Sigmoid colon (tissue), 7 donors: ENCODE results near the gene FBXO21. TPM values are rescaled to one million over a fixed set of nuclear protein-coding genes. Genes with fewer than 3 reads are reported as not detected.

ENCODE experiments used
- DNase-seq: peaks from one replicate; pipeline ENCODE4 v3.0.0-alpha.2; 2019
- H3K27ac ChIP-seq, 4 donors: fragments of 200-600 bp; sonication (generic); one replicate each; pipeline ENCODE4 v1.5.1; 2016 to 2019; ENCODE audit warnings: mild to moderate bottlenecking in 1 of 4
- H3K27me3 ChIP-seq, 3 donors: fragments of 200-600 bp; sonication (generic); one replicate each; pipeline ENCODE4 v1.5.1; 2019; ENCODE audit warnings: mild to moderate bottlenecking in 1 of 3
- H3K36me3 ChIP-seq, 4 donors: fragments of 200-600 bp; sonication (generic); one replicate each; pipeline ENCODE4 v1.5.1; 2016 to 2019
- H3K4me1 ChIP-seq, 4 donors: fragments of 200-600 bp; sonication (generic); one replicate each; pipeline ENCODE4 v1.5.1; 2017 to 2019
- H3K4me3 ChIP-seq, 4 donors: fragments of 200-600 bp; sonication (generic); one replicate each; pipeline ENCODE4 v1.5.1; 2017 to 2019; ENCODE audit warnings: mild to moderate bottlenecking in 2 of 4, moderate library complexity in 1 of 4
- H3K9me3 ChIP-seq, 4 donors: fragments of 200-600 bp in 3 of 4; sonication (generic) in 3 of 4; one replicate each; pipeline versions ENCODE4 v1.5.1 to v1.6.1; 2013 to 2019
- CTCF ChIP-seq, 4 experiments: fragments of 450-650 bp in 3 of 4; fragments of 200-600 bp in 1 of 4; IDR thresholded peaks; one replicate each; pipeline ENCODE4 v1.5.1; 2016 to 2019; ENCODE audit warnings: antibody characterized with exemption in 4 of 4, mild to moderate bottlenecking in 3 of 4, moderate library complexity in 2 of 4
- EP300 ChIP-seq, 4 donors: sonication (generic); formaldehyde crosslinking; IDR thresholded peaks; one replicate each; pipeline ENCODE4 v1.6.1; 2017; ENCODE audit warnings: antibody characterized with exemption in 4 of 4
- POLR2A ChIP-seq, 2 donors: fragments of 450-650 bp; IDR thresholded peaks; one replicate each; pipeline ENCODE4 v1.6.1; 2016; ENCODE audit warnings: antibody characterized with exemption in 2 of 2, mild to moderate bottlenecking in 2 of 2, moderate library complexity in 2 of 2
- POLR2AphosphoS5 ChIP-seq, 4 donors: sonication (generic); formaldehyde crosslinking; IDR thresholded peaks; one replicate each; pipeline ENCODE4 v1.6.1; 2017; ENCODE audit warnings: antibody characterized with exemption in 4 of 4
- WGBS, 2 donors: extraction: QIAGEN DNeasy Blood & Tissue Kit; methylation state at CpG; one replicate each; pipeline ENCODE4 v1.1.7; 2013; 5-methylcytosine and 5-hydroxymethylcytosine counted together
- intact Hi-C: fragments of 100-400 bp; cut with DNase I; formaldehyde crosslinking; loops from one replicate; pipeline ENCODE4 v1.15.1; 2023
- polyA plus RNA-seq, 3 donors: library from polyadenylated mRNA; stranded (reverse); fragments of 200-250 nt; gene quantifications; one replicate each; pipeline ENCODE4 v1.2.3, GENCODE V29; 2013
- total RNA-seq, 4 donors: library from RNA; depleted of rRNA; stranded (reverse); fragments of >200 nt; gene quantifications; one replicate each; pipeline ENCODE4 v1.1.0, GENCODE V29; 2016
- donor health status: healthy with polysubstance abuse.
- donor health status: Bipolar disorder and iron deficiency.
- donor health status: healthy.

The FBXO21 gene
- total and polyA plus RNA-seq, 7 donors, result 6.6 to 134 (median 40.7) TPM

- H3K9me3 ChIP-seq, result no peaks in the 10 kb centered on the region
Observed at GRCh38 chr12:117118838-117119591, 71.3 kb downstream of the FBXO21 start.

GRCh38 chr12:117114784-117115183, 75.5 kb downstream of the FBXO21 start:
- WGBS, 2 donors, result 24 to 88% methylated on average over 10 of the region's 10 CpGs
- Histone ChIP-seq H3K27me3 (peaks cover 0 to 6% (median 0%) of the 10 kb centered on the region in 3 donors), H3K4me3 (no peak overlapping the region), H3K27ac (no peak overlapping the region), H3K36me3 (no peaks in the 10 kb centered on the region), H3K4me1 (no peaks in the 10 kb centered on the region), H3K9me3 (no peaks in the 10 kb centered on the region)
- intact Hi-C loops, result no loop called here
- DNase-seq, result no peak
- TF ChIP-seq CTCF (IDR thresholded peaks at IDR 0.05), result no peak

More at GRCh38 chr12:117118838-117119591, 71.3 kb downstream of the FBXO21 start:
- WGBS, 2 donors, result 83% methylated on average over 18 of the region's 18 CpGs
- intact Hi-C loops, result loop anchor here (1.0 kb wide), 1 partner anchor 94 kb away; no protein-coding TSS in a partner anchor
- no peaks in the 10 kb centered on the region for H3K36me3 ChIP-seq
- TF ChIP-seq POLR2A (IDR thresholded peaks at IDR 0.05), result no peak
- no peak for TF ChIP-seq EP300 (IDR thresholded peaks at IDR 0.05)
- TF ChIP-seq CTCF (IDR thresholded peaks at IDR 0.05), result no peak
- TF ChIP-seq POLR2AphosphoS5 (IDR thresholded peaks at IDR 0.05), result no peak
- no peaks in the 10 kb centered on the region for H3K4me1 ChIP-seq
- H3K27ac ChIP-seq, result peak overlapping the region in 1 of 4 donors; percentile 4
- no peak for DNase-seq
- H3K4me3 ChIP-seq, result no peak overlapping the region
- H3K27me3 ChIP-seq, result no peaks in the 10 kb centered on the region

- intact Hi-C loops, result no loop called here
- WGBS, 2 donors, result 93 to 95% methylated on average over 9 of the region's 9 CpGs
- Histone ChIP-seq H3K27me3 (peaks cover 0 to 6% (median 0%) of the 10 kb centered on the region in 3 donors), H3K36me3 (no peaks in the 10 kb centered on the region), H3K27ac (no peak overlapping the region), H3K4me1 (no peaks in the 10 kb centered on the region), H3K9me3 (no peaks in the 10 kb centered on the region), H3K4me3 (no peak overlapping the region)
- TF ChIP-seq EP300 (IDR thresholded peaks at IDR 0.05) (no peak), CTCF (IDR thresholded peaks at IDR 0.05) (no peak), POLR2A (IDR thresholded peaks at IDR 0.05) (no peak), POLR2AphosphoS5 (IDR thresholded peaks at IDR 0.05) (no peak)
- no peak for DNase-seq
Observed at GRCh38 chr12:117113231-117113630, 77.0 kb downstream of the FBXO21 start.

GRCh38 chr12:117111821-117112595, 78.3 kb downstream of the FBXO21 start:
- H3K4me1 ChIP-seq, result no peaks in the 10 kb centered on the region
- H3K27ac ChIP-seq, result no peak overlapping the region
- no peaks in the 10 kb centered on the region for H3K36me3 ChIP-seq
- peaks cover 0 to 6% (median 0%) of the 10 kb centered on the region in 3 donors for H3K27me3 ChIP-seq
- TF ChIP-seq POLR2A (IDR thresholded peaks at IDR 0.05) (no peak), EP300 (IDR thresholded peaks at IDR 0.05) (no peak), CTCF (IDR thresholded peaks at IDR 0.05) (no peak), POLR2AphosphoS5 (IDR thresholded peaks at IDR 0.05) (no peak)
- no peaks in the 10 kb centered on the region for H3K9me3 ChIP-seq
- intact Hi-C loops, result no loop called here
- WGBS, 2 donors, result 50 to 81% methylated on average over 15 of the region's 15 CpGs
- H3K4me3 ChIP-seq, result no peak overlapping the region
- no peak for DNase-seq
